ENCODE results near the gene TSNAXIP1. TPM values are rescaled to one million over a fixed set of nuclear protein-coding genes. Genes with fewer than 3 reads are reported as not detected.

Gene TSNAXIP1
- total RNA-seq, 1 experiment from 2014 or later: 1.1 TPM

DNA sequence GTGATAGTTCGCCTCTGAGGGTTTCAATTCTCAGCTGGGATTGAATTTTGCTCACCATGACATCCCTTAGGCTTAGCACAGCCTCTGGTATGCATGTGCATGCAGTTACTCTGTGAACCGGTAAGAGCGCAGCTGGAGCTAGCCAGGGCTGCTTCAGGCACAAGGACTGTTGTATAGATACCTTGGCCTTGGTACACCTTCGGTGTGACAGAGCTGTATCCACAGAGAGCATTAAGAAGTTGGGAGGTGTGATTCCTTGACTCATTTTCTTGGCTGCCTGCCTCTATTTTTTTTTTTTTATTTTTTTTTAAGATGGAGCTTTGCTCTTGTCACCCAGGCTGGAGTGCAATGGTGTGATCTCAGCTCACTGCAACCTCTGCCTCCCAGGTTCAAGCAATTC lies 37.8 kb downstream of the TSNAXIP1 start:
- intact Hi-C loops (cut with micrococcal nuclease): loop anchor here (1.0 to 10.0 kb wide), 5 partner anchors 16 to 320 kb away; partner anchors contain the start of gene RIPOR1
- CTCF ChIA-PET: interaction anchor here (0.6 to 4.2 kb wide), 20 partner anchors 10 to 417 kb away, joined by 3 to 45 read pairs (median 4); partner anchors contain the start of genes CTCF and NRN1L
- H3K27ac Mint-ChIP-seq (ENCODE audit: low read depth, unreplicated experiment): no peak overlapping the region
- no peaks in the 10 kb centered on the region for H3K27me3 Mint-ChIP-seq (ENCODE audit: insufficient read depth, unreplicated experiment)
- H3K4me1 Mint-ChIP-seq (ENCODE audit: insufficient read depth, unreplicated experiment): peaks cover 16% of the 10 kb centered on the region
- TF ChIP-seq CTCF (IDR thresholded peaks at IDR 0.05; ENCODE audit: unreplicated experiment): peak; percentile 19
- BruUV-seq (replicated peaks): no TSS peak
- H3K36me3 Mint-ChIP-seq (ENCODE audit: insufficient read depth, unreplicated experiment): peaks cover 16% of the 10 kb centered on the region
- H3K4me3 Mint-ChIP-seq (ENCODE audit: unreplicated experiment): peak overlapping the region; percentile 84
- peak; percentile 69 for DNase-seq (ENCODE audit: unreplicated experiment)
- no peaks in the 10 kb centered on the region for H3K9me3 Mint-ChIP-seq (ENCODE audit: unreplicated experiment)
- POLR2A ChIA-PET: interaction anchor here (0.8 to 8.4 kb wide), 18 partner anchors 11 to 868 kb away, joined by 3 to 141 read pairs (median 4); partner anchors contain the start of genes EDC4, GFOD2, NRN1L and PSKH1

- POLR2A ChIA-PET: interaction anchor here (0.6 to 8.4 kb wide), 17 partner anchors 10 to 298 kb away, joined by 3 to 141 read pairs (median 7); partner anchors contain the start of genes EDC4, GFOD2, PSKH1 and PSMB10
- CTCF ChIA-PET: interaction anchor here (0.6 to 4.2 kb wide), 19 partner anchors 9 to 372 kb away, joined by 3 to 45 read pairs (median 3); partner anchors contain the start of gene NRN1L
- no peaks in the 10 kb centered on the region for H3K9me3 Mint-ChIP-seq (ENCODE audit: unreplicated experiment)
- peaks cover 24% of the 10 kb centered on the region for H3K36me3 Mint-ChIP-seq (ENCODE audit: insufficient read depth, unreplicated experiment)
- peaks cover 16% of the 10 kb centered on the region for H3K4me1 Mint-ChIP-seq (ENCODE audit: insufficient read depth, unreplicated experiment)
- DNase-seq (ENCODE audit: unreplicated experiment): no peak
- TF ChIP-seq CTCF (IDR thresholded peaks at IDR 0.05; ENCODE audit: unreplicated experiment): no peak
- intact Hi-C loops (cut with micrococcal nuclease): loop anchor here (2.0 to 10.0 kb wide), 3 partner anchors 15 to 321 kb away; partner anchors contain the start of gene RIPOR1
- H3K27me3 Mint-ChIP-seq (ENCODE audit: insufficient read depth, unreplicated experiment): no peaks in the 10 kb centered on the region
- peak overlapping the region; percentile 87 for H3K4me3 Mint-ChIP-seq (ENCODE audit: unreplicated experiment)
- no TSS peak for BruUV-seq (replicated peaks)
- H3K27ac Mint-ChIP-seq (ENCODE audit: low read depth, unreplicated experiment): peak overlapping the region; percentile 65
These were observed 38.8 kb downstream of the TSNAXIP1 start for GRCh38 chr16:67845291-67846062.

- DNase-seq (ENCODE audit: unreplicated experiment): no peak
- intact Hi-C loops (cut with micrococcal nuclease): loop anchor here (10.0 kb wide), 2 partner anchors 171 to 321 kb away; partner anchors contain the start of gene RIPOR1
- H3K36me3 Mint-ChIP-seq (ENCODE audit: insufficient read depth, unreplicated experiment): peaks cover 24% of the 10 kb centered on the region
- ChIA-PET POLR2A (interaction anchor here (0.6 to 8.4 kb wide), 18 partner anchors 9 to 299 kb away, joined by 3 to 141 read pairs (median 4); partner anchors contain the start of genes ACD, CTCF, EDC4 and GFOD2), CTCF (interaction anchor here (0.6 to 4.2 kb wide), 10 partner anchors 11 to 299 kb away, joined by 3 to 45 read pairs (median 8); partner anchors contain the start of gene NRN1L)
- peak overlapping the region; percentile 65 for H3K27ac Mint-ChIP-seq (ENCODE audit: low read depth, unreplicated experiment)
- TF ChIP-seq CTCF (IDR thresholded peaks at IDR 0.05; ENCODE audit: unreplicated experiment): no peak
- H3K4me1 Mint-ChIP-seq (ENCODE audit: insufficient read depth, unreplicated experiment): peaks cover 16% of the 10 kb centered on the region
- BruUV-seq (replicated peaks): TSS peak; percentile 44
- H3K27me3 Mint-ChIP-seq (ENCODE audit: insufficient read depth, unreplicated experiment): no peaks in the 10 kb centered on the region
- no peaks in the 10 kb centered on the region for H3K9me3 Mint-ChIP-seq (ENCODE audit: unreplicated experiment)
- peak overlapping the region; percentile 87 for H3K4me3 Mint-ChIP-seq (ENCODE audit: unreplicated experiment)
These were observed 39.3 kb downstream of the TSNAXIP1 start for GRCh38 chr16:67846063-67846319.

All from MCF 10A (cell line).